HG03108 (cell line): Measurements from ENCODE around the gene NPAS3.

Experiments
- ATAC-seq: cut with Tn5 transposase; IDR thresholded peaks from one replicate; pipeline ENCODE4 v1.9.1; 2021; ENCODE audit warnings: moderate library complexity; ENCODE audit not compliant: unreplicated experiment

The NPAS3 gene

DNA sequence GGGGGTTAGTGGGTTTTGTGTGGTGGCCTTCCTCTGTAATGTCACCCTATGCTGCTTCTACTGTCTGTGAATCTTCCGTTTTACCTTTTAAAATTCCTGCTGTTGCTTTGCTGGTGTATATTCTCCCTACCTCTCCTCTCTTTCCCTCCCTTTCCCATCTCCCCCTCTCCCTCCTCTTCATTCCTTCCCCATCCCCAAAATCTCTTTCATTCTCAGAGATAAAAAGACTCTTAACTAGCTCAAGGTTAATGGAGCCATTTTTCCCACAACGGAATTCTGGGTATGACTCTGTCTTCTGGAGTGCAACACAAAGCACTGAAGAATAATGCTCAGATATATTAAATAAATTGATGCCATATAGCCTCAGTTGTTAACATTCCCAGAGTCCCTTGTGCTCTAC, 864.1 kb downstream of the NPAS3 start:
- no peak for ATAC-seq

GRCh38 chr14:33805593-33805992, 866.9 kb downstream of the NPAS3 start:
- no peak for ATAC-seq

DNA sequence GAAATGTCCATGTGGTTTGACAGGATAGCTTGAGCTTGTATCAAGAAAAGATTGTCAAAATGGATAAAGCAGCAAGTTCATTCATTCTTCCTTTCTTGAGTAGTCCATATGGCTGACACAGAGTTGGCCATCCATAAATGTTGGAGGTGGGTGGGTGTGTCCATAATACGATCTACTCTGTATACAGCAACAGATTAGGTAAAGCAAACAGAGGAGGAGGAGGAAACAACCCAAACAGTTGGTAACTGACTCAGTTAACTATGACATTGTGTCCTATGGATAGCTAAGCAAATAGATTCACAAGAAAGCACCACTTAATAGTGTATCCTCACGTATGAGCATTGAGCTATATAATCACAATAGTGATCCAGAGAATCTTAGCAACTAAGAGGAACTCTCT, 868.2 kb downstream of the NPAS3 start:
- no peak for ATAC-seq

GRCh38 chr14:33808187-33808586, 869.5 kb downstream of the NPAS3 start:
- no peak for ATAC-seq

DNA sequence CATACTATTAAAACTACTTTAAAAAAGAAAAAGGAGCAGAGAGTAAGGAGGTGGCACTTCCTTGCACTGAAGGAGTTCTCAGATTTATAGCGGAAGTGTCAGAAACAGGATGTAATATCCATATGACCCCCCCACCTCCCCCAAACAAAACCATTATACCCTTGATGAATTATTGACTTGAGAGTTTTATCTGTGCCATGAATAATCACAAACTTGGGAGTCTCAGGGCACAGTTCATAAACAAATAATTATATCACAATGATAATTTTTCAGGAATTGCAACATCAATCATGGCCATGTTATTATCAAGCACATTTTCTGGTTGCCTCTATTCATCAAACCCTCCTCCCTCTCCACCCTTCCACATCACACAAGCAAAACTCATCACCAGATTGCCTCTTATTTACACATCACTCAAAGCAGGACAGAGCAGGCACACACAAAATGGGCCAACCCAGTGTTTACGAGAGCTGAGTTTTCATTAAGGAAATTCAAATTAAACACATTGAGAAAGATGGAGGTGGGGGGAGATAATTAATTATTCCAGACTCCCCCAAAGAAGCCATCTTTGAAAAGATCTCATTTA, 870.8 kb downstream of the NPAS3 start:
- no peak for ATAC-seq

DNA sequence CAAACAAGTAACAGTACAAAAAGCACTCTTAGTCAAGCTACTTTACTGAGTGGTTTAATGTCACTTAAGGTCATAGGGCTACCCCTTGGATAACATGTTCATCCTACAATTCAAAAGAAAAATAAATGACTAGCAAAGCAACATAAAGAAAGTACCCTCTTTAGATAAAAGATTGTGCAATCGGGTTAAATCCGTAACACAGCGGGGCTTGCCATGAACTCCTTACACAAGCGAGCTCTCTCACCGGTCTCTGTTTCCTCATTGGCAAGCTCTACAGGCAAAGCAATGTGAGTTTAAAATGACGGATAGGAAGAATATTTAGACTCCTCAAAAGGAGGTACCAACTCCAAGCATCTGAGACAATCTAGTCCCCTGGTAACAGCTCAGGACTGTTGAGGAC, 871.6 kb downstream of the NPAS3 start:
- no peak for ATAC-seq

GRCh38 chr14:33811721-33812120, 873.0 kb downstream of the NPAS3 start:
- ATAC-seq, result no peak

DNA sequence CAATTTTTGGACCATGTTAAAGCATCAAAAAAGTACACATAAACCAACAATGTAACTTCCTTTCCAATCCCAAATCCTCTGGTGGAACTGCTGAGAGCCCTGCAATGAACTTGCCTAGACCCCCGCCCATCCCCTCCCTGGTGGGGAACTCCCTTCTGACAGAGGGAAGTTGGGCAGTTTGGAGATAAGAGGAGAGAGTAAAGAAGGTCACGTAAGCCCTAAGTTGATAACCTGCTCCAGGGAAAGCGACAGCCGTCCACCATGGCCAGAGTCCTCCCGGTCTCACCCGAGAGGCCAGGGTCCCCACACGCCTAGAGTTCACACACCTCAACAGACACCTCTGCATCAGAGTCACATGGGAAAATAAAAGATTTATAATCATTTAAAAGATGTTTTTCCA, 873.5 kb downstream of the NPAS3 start:
- ATAC-seq, result no peak

DNA sequence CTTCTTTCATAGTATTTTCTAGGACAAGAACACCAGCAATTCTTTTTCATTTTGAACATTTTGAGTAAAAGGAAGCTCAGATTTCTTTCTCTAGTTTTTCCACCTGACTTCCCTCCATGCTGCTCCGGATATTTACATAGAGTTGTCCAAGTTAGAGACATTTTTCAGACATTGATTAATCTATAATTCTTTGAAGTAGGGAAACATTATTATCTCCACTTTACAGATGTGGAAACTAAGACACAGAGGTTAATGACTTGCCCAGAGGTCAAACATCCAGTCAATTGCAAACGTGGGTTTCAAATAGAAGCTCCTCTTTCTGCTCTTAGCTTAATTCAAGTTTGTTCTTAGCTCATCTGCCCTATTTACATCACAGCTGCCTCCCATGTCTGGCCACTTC, 873.9 kb downstream of the NPAS3 start:
- no peak for ATAC-seq

DNA sequence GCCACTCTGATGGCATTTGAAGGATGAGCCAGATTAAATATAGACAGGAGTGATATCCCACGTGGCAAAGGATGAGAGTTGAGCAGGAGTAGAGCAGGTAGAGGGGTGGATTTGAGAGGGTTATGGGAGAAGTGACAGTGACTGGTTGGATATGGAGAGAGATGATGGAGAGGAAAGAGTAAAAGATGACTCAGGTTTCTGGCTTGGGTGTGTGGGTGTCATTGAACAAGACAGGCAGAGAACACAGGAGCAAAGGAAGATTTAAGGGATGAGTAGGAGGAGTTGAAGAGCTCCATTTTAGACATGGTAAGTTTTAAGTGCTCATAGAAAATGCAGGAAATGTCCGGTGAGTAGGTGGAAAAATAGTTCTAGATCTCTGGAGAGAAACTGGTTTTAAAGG, 875.3 kb downstream of the NPAS3 start:
- ATAC-seq, result no peak

GRCh38 chr14:33833706-33834465, 895.2 kb downstream of the NPAS3 start:
- ATAC-seq, result no peak

- ATAC-seq, result no peak
These were observed 896.0 kb downstream of the NPAS3 start for GRCh38 chr14:33834466-33835260.

GRCh38 chr14:33835261-33835655, 896.6 kb downstream of the NPAS3 start:
- ATAC-seq, result no peak

DNA sequence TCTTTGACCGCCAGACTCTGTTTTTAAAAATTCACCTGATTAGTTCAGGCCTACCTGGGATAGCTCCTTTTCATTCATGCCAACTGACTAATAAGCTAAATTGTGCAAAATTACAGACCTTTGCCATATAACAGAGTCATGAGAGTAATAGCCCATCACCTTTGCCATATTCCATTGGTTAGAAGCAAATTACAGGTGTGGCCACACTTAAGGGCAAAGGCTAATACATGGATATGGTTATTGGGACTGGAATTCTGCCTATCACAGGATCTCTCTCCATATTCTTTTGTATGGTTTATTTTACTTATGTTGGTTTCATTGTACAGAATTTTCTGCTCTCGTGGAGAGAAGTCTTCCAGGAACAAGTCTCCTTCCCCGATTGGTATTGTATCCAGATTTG, 897.0 kb downstream of the NPAS3 start:
- no peak for ATAC-seq

GRCh38 chr14:33836203-33836899, 897.7 kb downstream of the NPAS3 start:
- no peak for ATAC-seq

- no peak for ATAC-seq
These were observed 898.4 kb downstream of the NPAS3 start for GRCh38 chr14:33836900-33837577.

- no peak for ATAC-seq
These were observed 899.4 kb downstream of the NPAS3 start for GRCh38 chr14:33837943-33838683.

GRCh38 chr14:33839193-33840076, 900.8 kb downstream of the NPAS3 start:
- no peak for ATAC-seq

DNA sequence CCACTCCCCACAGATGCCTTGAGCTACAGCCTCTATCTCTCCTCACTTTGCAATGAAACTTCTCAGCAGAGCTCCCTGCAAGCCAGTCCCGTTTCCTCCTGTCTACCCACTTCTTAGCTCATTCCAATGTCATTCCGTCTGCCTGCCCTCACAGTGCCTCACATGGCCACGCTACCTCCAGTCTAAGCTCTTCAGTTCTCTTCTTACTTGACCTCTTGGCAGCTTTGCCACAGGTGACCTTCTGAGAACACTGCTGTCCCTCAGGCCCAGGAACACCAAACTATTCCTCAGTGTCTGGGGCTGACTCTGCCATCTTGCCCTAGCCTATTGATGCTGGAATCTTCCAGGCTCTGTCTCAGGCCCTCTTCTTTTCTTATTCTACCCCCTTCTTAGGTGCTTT, 902.1 kb downstream of the NPAS3 start:
- ATAC-seq, result no peak
